ENCODE results near the gene KCNK1.

Gene KCNK1

GRCh38 chr1:233613252-233614172 lies at the start of gene KCNK1:
TSS of gene KCNK1 (plus strand) at chr1:233614106. CDS start at chr1:233614172, 66 bp downstream.
- no peak for DNase-seq (ENCODE audit: low read depth in 1 of 2, low spot score in 1 of 2)

DNA sequence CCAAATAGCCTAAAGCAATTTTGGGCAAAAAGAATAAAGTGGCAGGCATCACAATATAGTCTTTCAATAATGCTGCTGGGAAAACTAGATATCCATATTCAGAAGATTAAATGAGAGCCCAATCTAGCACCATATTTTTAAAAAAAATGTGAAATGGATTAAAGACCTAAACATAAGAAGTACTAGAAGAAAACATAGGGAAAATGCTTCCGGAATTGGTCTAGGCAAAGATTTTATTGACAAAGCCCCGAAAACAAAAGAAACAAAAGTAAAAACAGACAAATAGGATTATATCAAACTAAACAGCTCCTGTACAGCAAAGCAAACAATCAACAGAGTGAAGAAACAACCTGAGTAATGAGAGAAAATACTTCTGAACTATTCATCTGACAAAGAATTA lies 48.6 kb upstream of the KCNK1 start:
- no peak for DNase-seq (ENCODE audit: low read depth in 1 of 2, low spot score in 1 of 2)

DNA sequence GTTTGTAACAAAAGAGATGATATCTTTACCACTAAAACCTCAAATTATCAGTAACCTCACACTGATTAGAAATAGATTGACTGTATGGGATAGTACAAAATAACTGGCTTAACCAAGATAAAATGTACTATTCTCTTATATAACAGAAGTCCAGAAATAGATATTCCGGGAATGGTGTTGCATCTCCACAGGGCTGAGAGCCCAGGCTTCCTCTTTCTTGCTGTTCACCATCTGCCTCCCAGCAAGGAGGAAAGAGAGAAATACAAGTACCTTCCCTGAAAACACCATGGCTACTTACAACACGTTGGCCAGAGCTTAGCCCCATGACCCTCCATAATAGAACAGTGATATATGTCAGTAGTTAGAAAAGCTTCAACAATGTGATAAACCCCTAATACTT lies 47.0 kb upstream of the KCNK1 start:
- DNase-seq (ENCODE audit: low read depth in 1 of 2, low spot score in 1 of 2): no peak

DNA sequence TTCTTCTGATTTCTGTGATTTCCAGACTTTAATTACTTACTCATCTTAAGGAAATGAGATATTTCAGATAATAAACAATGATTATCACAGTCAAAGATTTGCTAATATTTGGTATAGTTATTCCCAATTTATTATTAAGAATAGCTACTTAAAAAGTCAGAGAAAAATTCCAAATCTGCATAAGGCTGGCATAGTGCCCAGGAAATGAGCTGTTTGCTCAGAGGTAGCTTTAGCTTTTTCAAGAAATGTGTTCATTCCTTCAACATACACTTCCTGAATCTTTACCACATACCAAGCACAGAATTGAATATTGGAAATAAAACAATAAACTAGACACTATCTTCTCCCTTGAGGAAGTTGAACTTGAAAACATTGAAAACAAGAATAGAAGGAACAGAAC lies 44.3 kb upstream of the KCNK1 start:
- no peak for DNase-seq (ENCODE audit: low read depth in 1 of 2, low spot score in 1 of 2)

GRCh38 chr1:233570216-233570615 lies 43.7 kb upstream of the KCNK1 start:
- DNase-seq (ENCODE audit: low read depth in 1 of 2, low spot score in 1 of 2): no peak

GRCh38 chr1:233570706-233571105 lies 43.2 kb upstream of the KCNK1 start:
- DNase-seq (ENCODE audit: low read depth in 1 of 2, low spot score in 1 of 2): no peak

DNA sequence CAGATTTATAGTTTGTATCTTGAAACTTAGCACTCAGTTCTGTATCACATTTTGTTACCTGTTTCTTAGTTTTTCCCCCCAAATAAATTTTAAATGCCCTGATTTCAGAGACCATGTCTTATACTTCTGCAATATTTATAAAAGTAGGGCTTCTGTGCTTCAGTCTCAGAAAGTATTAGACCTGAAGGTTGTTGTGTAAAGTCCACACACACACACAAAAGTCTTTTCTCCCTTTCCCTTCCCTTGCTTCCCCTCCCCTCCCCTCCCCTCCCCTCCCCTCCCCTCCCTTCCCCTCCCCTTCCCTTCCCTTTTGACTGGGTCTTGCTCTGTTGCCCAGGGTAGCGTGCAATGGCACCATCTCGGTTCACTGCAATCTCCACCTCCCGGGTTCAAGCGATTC lies 41.0 kb upstream of the KCNK1 start:
- DNase-seq (ENCODE audit: low read depth in 1 of 2, low spot score in 1 of 2): no peak

DNA sequence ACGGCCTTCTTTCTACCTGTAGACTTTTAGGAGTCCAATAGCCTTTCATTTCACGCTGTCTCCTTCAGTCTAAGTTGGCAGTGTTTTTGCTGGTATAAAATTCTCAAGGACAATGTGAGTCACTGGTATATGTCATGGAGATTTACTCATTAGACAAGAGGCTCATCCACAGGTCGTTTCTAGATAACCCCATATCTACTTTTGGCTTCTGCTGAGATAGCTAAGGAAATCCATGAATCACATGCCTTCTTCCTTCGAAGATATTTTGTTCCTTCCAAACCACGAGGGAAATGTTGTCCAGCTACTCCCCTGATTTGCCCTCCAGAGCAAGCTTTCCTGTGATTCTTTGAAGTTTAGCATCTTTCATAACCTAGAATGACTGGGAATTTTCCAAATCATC lies 38.5 kb upstream of the KCNK1 start:
- DNase-seq (ENCODE audit: low read depth in 1 of 2, low spot score in 1 of 2): no peak

- DNase-seq (ENCODE audit: low read depth in 1 of 2, low spot score in 1 of 2): no peak
Observed at GRCh38 chr1:233582439-233582838, 31.5 kb upstream of the KCNK1 start.

GRCh38 chr1:233584376-233584775 lies 29.5 kb upstream of the KCNK1 start:
- no peak for DNase-seq (ENCODE audit: low read depth in 1 of 2, low spot score in 1 of 2)

DNA sequence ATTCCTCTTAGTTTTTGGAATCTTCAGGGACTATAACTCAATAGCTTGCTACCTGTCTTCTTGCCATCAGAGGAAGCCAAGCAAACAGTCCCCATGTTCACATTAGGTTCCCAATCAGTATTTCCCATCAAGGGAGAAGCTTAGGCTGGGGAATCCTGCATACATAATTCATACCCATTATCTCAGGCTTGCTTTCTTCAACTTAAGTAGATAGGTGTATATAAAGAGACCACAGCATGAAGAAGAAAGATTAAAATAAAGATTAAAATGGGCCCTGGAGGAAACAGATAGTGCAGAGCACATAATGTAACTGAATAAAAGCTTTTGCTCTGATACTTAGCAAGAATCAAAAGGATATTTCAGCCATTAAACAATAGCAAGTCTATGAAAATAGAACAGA lies 29.0 kb upstream of the KCNK1 start:
- DNase-seq (ENCODE audit: low read depth in 1 of 2, low spot score in 1 of 2): no peak

DNA sequence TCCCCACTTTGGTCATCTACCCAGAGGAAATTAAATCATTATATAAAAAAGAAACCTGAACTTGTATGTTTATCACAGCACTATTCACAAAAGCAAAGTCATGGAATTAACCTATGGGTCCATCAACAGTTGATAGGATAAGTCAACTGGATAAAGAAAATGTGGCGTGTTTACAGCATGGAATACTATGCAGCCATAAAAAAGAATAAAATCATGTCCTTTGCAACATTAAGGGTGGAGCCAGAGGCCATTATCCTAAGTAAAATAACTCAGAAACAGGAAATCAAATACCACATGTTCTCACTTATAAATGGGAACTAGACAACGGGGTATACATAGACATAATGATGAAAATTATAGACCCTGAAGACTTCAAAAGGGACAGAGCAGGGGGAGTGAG lies 27.6 kb upstream of the KCNK1 start:
- no peak for DNase-seq (ENCODE audit: low read depth in 1 of 2, low spot score in 1 of 2)

DNA sequence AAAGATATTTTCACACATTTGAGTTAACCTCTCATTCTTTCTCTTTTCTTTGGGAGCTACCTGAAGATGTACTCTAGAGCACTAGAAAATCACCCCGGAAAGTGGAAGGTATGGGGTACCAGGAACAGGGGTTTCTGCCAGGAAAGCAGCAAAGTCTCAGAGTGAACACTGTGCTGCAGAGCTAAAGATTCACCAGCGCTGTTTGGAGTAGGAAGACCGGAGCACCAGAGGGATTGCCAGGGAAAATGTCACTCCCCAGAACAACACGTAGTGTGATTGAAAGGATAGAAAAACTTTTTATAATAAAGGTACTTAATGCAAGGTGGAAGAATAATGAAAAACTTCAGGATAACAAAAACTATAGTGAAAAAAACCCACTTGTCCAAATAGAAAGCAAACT lies 26.7 kb upstream of the KCNK1 start:
- DNase-seq (ENCODE audit: low read depth in 1 of 2, low spot score in 1 of 2): no peak

DNA sequence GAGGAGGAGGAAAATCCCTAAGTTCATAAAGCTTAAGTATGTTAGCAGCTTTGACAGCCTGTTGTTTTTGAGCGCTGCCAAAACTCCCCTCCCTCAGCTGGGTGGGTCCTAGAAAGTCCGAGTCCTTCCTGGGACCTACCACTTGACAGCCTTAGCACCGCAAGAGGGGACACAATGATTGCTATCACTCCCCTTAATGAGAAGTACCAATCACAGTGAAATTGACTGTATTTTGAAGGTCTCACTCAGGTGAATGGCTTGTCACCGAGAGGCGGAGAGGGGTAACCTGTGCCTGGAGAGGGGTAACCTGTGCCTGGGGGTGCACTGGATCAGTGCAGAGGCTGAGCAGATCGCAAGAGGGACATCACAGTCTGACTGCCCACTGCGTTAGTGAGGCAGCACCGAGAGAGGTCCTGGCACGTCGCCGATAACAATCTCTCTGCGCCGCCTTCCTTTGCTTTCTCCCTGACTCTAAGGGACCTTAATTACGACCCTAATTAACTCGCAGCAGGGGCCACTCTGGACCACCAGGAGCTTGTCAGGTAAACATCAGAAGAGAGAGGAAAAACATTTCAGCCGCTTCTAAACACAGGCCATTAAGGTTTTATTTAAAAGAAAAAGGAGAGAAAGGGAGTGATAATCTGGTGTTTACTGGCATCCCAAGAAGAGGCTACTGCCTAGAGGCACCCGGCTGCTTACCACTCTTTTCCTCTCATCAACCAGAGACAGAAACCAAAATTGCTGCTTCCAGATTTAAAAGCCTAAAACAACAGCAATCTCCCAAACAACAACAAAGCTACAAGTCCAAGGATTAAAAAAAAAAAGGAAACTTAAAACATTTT lies 25.7 kb upstream of the KCNK1 start:
- no peak for DNase-seq (ENCODE audit: low read depth in 1 of 2, low spot score in 1 of 2)

DNA sequence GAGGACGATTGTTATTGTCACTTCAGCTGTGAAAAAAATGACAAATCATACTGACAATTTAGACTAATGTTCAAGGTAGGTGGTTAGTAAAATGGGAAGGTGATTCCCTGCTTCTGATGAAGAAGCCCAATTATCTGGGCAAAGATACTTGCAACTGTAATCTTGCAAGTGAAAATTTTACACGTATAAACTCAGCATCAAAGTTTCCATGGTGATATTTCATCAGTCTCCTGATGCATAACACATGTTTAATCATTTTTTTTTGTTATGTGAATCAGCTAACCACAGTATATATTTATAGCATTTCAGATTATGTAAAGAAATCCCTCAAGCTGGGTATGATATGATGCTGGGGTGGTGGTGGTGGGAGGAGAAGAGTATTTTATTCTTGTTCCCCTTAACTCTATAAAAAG lies 16.4 kb upstream of the KCNK1 start:
- no peak for DNase-seq (ENCODE audit: low read depth in 1 of 2, low spot score in 1 of 2)

- no peak for DNase-seq (ENCODE audit: low read depth in 1 of 2, low spot score in 1 of 2)
Observed at GRCh38 chr1:233598891-233599541, 14.9 kb upstream of the KCNK1 start.

- no peak for DNase-seq (ENCODE audit: low read depth in 1 of 2, low spot score in 1 of 2)
Observed at GRCh38 chr1:233599542-233600073, 14.3 kb upstream of the KCNK1 start.

DNA sequence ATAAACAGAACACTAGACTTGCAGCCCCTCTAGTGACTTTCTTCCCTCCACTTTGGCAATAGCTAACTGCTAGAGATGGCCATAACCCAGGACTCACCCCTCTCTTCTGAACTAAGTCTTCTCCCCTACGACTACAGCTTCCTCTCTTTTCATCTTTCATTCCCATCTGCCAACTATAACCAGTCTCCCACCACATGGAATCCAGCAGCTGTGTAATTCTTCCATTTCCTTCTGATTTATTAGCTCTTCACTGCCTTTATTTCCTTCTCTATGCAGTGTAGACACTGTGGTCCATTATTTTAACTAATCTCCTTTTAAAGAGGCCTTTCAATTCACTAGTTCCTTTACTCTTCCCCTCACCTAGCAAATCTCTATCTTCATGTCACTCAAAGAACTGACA lies 13.4 kb upstream of the KCNK1 start:
- DNase-seq (ENCODE audit: low read depth in 1 of 2, low spot score in 1 of 2): no peak

- DNase-seq (ENCODE audit: low read depth in 1 of 2, low spot score in 1 of 2): no peak
Observed at GRCh38 chr1:233603478-233603877, 10.4 kb upstream of the KCNK1 start.

DNA sequence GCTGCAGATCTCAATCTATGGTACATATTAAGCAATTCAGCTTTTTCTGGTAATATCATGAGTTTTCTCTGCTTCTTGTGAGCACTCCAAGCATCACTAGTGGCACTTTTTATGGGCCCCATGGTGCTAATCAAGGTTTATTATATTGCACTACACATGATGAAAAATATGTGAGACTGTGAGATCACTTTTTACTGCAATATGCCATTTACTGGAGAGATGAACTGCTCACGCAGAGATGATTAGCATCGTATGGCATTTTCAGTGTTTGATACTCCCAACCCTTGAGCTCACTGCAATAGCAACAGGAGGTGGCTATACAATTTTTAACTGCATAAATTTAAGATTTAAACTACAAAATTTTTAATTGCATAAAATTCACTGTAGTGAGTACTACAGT lies 8.7 kb upstream of the KCNK1 start:
- DNase-seq (ENCODE audit: low read depth in 1 of 2, low spot score in 1 of 2): no peak

- no peak for DNase-seq (ENCODE audit: low read depth in 1 of 2, low spot score in 1 of 2)
Observed at GRCh38 chr1:233606813-233607212, 7.1 kb upstream of the KCNK1 start.

Data from activated CD4-positive, alpha-beta T cell treated with anti-CD3 and anti-CD28 coated beads, Interleukin-2, amount 50 U/mL, for 24 hours (primary cell).